Fibroblast of the aortic adventitia (primary cell): ENCODE results near the gene MYO5B. TPM values are rescaled to one million over a fixed set of nuclear protein-coding genes. Genes with fewer than 3 reads are reported as not detected.
"Not testable (repeated sequence)": the region's sequence is repeated elsewhere in the genome, so short reads cannot be mapped to it uniquely, and the experiment has no call there.

Source experiments
- DNase-seq: peaks from one replicate; pipeline ENCODE4 v3.0.0-alpha.2; 2010; ENCODE audit warnings: low read depth
- H3K4me3 ChIP-seq: 2 replicates; pipeline ENCODE4 v1.5.1; 2011; ENCODE audit warnings: low read depth, mild to moderate bottlenecking, control low read depth, low read length, moderate library complexity
- CTCF ChIP-seq: IDR thresholded peaks from 2 replicates; pipeline ENCODE4 v1.5.1; 2011; ENCODE audit warnings: mild to moderate bottlenecking, low read length, control low read depth, inconsistent platforms; ENCODE audit not compliant: insufficient read depth
- total RNA-seq: library from RNA; depleted of rRNA; stranded (reverse); fragments of >200 nt; gene quantifications from 2 replicates; pipeline ENCODE4 v1.2.3, GENCODE V29; 2012; ENCODE audit warnings: low replicate concordance

The MYO5B gene
- total RNA-seq, 1 donor, result 0.09 TPM

- no peak for TF ChIP-seq CTCF
- H3K4me3 ChIP-seq, result peak overlapping the region; percentile 10
- DNase-seq, result no peak
Measured at GRCh38 chr18:49811151-49811938, 383.6 kb downstream of the MYO5B start.

- DNase-seq, H3K4me3 ChIP-seq: not testable (repeated sequence)
Measured at GRCh38 chr18:49808553-49809191, 386.3 kb downstream of the MYO5B start.

- no peak overlapping the region for H3K4me3 ChIP-seq
- no peak for TF ChIP-seq CTCF
- no peak for DNase-seq
Measured at GRCh38 chr18:49804096-49804495, 390.9 kb downstream of the MYO5B start.

GRCh38 chr18:49802623-49803022, 392.3 kb downstream of the MYO5B start:
- DNase-seq, result no peak
- no peak overlapping the region for H3K4me3 ChIP-seq
- no peak for TF ChIP-seq CTCF

- not testable (repeated sequence) for H3K4me3 ChIP-seq, DNase-seq
Measured at GRCh38 chr18:49800491-49800890, 394.5 kb downstream of the MYO5B start.

GRCh38 chr18:49799806-49800205, 395.1 kb downstream of the MYO5B start:
- not testable (repeated sequence) for DNase-seq, H3K4me3 ChIP-seq

GRCh38 chr18:49798001-49798400, 396.9 kb downstream of the MYO5B start:
- TF ChIP-seq CTCF, result no peak
- H3K4me3 ChIP-seq, result no peak overlapping the region
- no peak for DNase-seq

GRCh38 chr18:49795612-49796552, 399.1 kb downstream of the MYO5B start:
- no peak for TF ChIP-seq CTCF
- H3K4me3 ChIP-seq, result no peak overlapping the region
- no peak for DNase-seq
